ENCODE measurements around the gene FLYWCH1.

GRCh38 chr16:2934450-2934849 lies 22.7 kb downstream of the FLYWCH1 start:
- no peak for TF ChIP-seq MAX (IDR thresholded peaks at IDR 0.05; ENCODE audit: insufficient read depth, insufficient read length)
- no peak for TF ChIP-seq EZH2 (IDR thresholded peaks at IDR 0.05; ENCODE audit: borderline replicate concordance, low read depth, low read length, severe bottlenecking)
- TF ChIP-seq POLR2A (IDR thresholded peaks at IDR 0.05; ENCODE audit: low read depth, low read length) = no peak
- TF ChIP-seq, protein P1, sequence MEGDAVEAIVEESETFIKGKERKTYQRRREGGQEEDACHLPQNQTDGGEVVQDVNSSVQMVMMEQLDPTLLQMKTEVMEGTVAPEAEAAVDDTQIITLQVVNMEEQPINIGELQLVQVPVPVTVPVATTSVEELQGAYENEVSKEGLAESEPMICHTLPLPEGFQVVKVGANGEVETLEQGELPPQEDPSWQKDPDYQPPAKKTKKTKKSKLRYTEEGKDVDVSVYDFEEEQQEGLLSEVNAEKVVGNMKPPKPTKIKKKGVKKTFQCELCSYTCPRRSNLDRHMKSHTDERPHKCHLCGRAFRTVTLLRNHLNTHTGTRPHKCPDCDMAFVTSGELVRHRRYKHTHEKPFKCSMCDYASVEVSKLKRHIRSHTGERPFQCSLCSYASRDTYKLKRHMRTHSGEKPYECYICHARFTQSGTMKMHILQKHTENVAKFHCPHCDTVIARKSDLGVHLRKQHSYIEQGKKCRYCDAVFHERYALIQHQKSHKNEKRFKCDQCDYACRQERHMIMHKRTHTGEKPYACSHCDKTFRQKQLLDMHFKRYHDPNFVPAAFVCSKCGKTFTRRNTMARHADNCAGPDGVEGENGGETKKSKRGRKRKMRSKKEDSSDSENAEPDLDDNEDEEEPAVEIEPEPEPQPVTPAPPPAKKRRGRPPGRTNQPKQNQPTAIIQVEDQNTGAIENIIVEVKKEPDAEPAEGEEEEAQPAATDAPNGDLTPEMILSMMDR (IDR thresholded peaks at IDR 0.05; ENCODE audit: extremely low read depth in 1 of 2, insufficient read depth in 1 of 2, low read depth in 1 of 2, low read length in 2 of 2) = no peak
- TF ChIP-seq MYC (IDR thresholded peaks at IDR 0.05; ENCODE audit: low read depth, low read length) = no peak
- no peak for TF ChIP-seq POLR2AphosphoS5 (IDR thresholded peaks at IDR 0.05; ENCODE audit: insufficient read depth, low read depth, low read length)
- no peak for TF ChIP-seq FOS (IDR thresholded peaks at IDR 0.05; ENCODE audit: borderline replicate concordance, insufficient read depth, low read length)
- TF ChIP-seq JUN (IDR thresholded peaks at IDR 0.05; ENCODE audit: borderline replicate concordance, insufficient read depth, insufficient read length, low read depth) = no peak

All from endothelial cell of umbilical vein (primary cell).